Measurements from ENCODE around the gene ACYP1.

DNA sequence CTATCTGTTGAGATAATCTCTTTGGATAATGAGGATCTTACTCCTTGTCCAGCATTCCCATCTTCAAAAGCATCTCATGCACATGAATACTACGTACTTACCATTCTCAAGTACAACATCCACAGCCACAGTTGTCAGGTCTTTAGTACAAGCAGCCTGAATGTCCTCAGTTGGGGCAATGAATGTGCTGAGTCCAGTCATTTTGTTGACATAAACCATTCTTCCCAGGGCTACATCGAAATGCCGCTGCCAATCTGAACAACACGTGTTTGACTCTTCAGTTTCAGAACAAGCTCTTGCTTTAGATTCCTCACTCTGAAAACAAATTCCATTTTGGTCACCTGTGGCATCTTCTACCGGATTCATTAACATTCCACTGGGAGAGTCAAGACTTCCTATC is 17.5 kb downstream of the ACYP1 start:
- TF ChIP-seq, protein P1, sequence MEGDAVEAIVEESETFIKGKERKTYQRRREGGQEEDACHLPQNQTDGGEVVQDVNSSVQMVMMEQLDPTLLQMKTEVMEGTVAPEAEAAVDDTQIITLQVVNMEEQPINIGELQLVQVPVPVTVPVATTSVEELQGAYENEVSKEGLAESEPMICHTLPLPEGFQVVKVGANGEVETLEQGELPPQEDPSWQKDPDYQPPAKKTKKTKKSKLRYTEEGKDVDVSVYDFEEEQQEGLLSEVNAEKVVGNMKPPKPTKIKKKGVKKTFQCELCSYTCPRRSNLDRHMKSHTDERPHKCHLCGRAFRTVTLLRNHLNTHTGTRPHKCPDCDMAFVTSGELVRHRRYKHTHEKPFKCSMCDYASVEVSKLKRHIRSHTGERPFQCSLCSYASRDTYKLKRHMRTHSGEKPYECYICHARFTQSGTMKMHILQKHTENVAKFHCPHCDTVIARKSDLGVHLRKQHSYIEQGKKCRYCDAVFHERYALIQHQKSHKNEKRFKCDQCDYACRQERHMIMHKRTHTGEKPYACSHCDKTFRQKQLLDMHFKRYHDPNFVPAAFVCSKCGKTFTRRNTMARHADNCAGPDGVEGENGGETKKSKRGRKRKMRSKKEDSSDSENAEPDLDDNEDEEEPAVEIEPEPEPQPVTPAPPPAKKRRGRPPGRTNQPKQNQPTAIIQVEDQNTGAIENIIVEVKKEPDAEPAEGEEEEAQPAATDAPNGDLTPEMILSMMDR (IDR thresholded peaks at IDR 0.05), result no peak
- no peak for TF ChIP-seq POLR2A (IDR thresholded peaks at IDR 0.05)

Measured in body of pancreas (tissue), 4 donors.